Measurements from ENCODE around the gene TMC5.

TMC5 gene

GRCh38 chr16:19505600-19506303 is 88.1 kb downstream of the TMC5 start:
- peak; percentile 35 for DNase-seq (ENCODE audit: low read depth)

GRCh38 chr16:19506965-19507364 is 89.3 kb downstream of the TMC5 start:
- no peak for DNase-seq (ENCODE audit: low read depth)
- no peak for TF ChIP-seq CTCF (conservative IDR thresholded peaks at IDR 0.05; ENCODE audit: low read length)

More at GRCh38 chr16:19505600-19506303, 88.1 kb downstream of the TMC5 start:
- no peak for TF ChIP-seq CTCF (conservative IDR thresholded peaks at IDR 0.05; ENCODE audit: low read length)
- H3K4me3 ChIP-seq (ENCODE audit: low read length) = no peak overlapping the region

GRCh38 chr16:19507867-19508266 is 90.2 kb downstream of the TMC5 start:
- DNase-seq (ENCODE audit: low read depth) = no peak
- no peak overlapping the region for H3K4me3 ChIP-seq (ENCODE audit: low read length)
- no peak for TF ChIP-seq CTCF (conservative IDR thresholded peaks at IDR 0.05; ENCODE audit: low read length)

More at GRCh38 chr16:19506965-19507364, 89.3 kb downstream of the TMC5 start:
- no peak overlapping the region for H3K4me3 ChIP-seq (ENCODE audit: low read length)

GRCh38 chr16:19512297-19512696 is 94.6 kb downstream of the TMC5 start:
- TF ChIP-seq CTCF (conservative IDR thresholded peaks at IDR 0.05; ENCODE audit: low read length) = no peak
- no peak for DNase-seq (ENCODE audit: low read depth)

GRCh38 chr16:19513377-19514053 is 95.8 kb downstream of the TMC5 start:
- DNase-seq (ENCODE audit: low read depth) = peak; percentile 25
- TF ChIP-seq CTCF (conservative IDR thresholded peaks at IDR 0.05; ENCODE audit: low read length) = no peak

More at GRCh38 chr16:19512297-19512696, 94.6 kb downstream of the TMC5 start:
- no peak overlapping the region for H3K4me3 ChIP-seq (ENCODE audit: low read length)

GRCh38 chr16:19515757-19516156 is 98.1 kb downstream of the TMC5 start:
- H3K4me3 ChIP-seq (ENCODE audit: low read length) = no peak overlapping the region
- DNase-seq (ENCODE audit: low read depth) = no peak
- no peak for TF ChIP-seq CTCF (conservative IDR thresholded peaks at IDR 0.05; ENCODE audit: low read length)

More at GRCh38 chr16:19513377-19514053, 95.8 kb downstream of the TMC5 start:
- no peak overlapping the region for H3K4me3 ChIP-seq (ENCODE audit: low read length)

All from AG10803 (cell line).